GM19397 (cell line): ENCODE measurements around the gene BIN2.

ENCODE experiments used
- ATAC-seq: cut with Tn5 transposase; IDR thresholded peaks from one replicate; pipeline ENCODE4 v1.9.1; 2021; ENCODE audit warnings: mild to moderate bottlenecking, moderate library complexity; ENCODE audit not compliant: unreplicated experiment

The BIN2 gene

DNA sequence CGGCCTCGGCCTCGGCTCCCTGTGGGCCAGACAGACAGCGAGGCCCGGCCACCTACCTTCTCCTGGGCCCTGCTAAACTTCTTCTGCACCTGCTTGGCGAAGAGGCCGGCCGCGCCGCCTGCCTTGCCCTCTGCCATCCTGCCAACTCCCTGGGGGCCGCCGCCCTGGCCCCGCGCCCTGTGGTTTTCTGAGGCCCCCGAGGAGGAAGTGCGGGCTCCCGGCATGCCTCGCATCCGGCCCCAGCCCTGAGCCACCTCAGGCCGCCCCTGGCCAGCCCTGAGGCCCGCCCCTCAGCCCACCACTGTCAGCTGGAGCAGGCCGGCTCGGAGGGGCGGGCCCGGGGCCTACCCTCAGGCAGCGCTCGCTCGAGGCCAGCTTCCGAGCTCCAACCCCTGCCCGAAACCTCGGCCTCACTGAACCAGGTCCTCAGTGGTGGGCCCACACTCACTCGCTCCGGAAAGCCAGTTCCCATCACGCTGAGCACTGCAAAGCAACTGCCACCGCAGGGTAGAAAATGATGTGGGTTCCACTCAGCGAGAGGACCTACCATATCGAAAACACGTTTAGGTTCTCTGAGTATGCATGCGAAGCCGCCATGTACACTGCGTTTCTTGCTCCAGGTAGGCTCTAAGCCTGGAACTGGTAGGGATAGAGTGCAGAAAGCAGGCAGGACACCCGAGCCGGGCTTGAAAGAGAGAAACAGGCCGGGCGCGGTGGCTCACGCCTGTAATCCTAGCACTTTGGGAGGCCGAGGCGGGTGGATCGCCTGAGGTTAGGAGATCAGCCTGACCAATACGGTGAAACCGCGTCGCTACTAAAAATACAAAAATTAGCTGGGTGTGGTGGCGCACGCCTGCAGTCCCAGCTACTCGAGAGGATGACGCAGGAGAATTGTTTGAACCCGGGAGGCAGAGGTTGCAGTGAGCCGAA, at the start of gene BIN2:
BIN2 (minus strand) TSS at position 209 of the 930 bp plus-strand sequence; CDS start at position 137, 72 bp downstream.
- ATAC-seq: peak; percentile 66

DNA sequence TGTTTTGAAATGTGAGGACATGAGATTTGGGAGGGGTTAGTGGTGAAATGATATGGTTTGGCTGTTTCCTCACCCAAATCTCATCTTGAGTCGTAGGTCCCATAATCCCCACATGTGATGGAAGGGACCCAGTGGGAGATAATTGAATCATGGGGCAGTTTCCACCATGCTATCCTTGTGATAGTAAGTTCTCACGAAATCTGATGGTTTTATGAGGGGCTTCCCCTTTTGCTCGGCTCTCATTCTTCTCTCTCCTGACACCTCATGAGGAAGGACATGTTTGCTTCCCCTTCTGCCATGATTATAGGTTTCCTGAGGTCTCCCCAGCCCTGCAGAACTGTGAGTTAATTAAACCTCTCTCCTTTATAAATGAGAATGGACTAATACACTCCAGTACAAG, 49.2 kb upstream of the BIN2 start:
- no peak for ATAC-seq

DNA sequence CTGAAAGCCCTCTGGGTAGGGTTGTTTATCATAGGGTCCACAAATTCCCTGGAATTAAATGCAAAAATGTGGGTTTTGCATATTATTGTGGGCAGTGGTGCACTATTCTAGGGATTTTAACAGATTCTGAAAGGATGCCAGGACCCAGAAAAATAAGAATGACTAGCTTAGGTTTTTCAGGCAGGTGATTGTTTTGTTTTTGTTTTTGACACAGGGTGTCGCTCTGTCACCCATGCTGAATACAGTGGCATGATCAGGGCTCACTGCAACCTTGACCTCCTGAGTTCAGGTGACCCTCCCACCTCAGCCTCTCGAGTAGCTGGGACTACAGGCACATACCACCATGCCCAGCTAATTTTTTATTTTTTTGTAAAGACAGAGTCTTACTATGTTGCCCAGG, 48.0 kb upstream of the BIN2 start:
- no peak for ATAC-seq

DNA sequence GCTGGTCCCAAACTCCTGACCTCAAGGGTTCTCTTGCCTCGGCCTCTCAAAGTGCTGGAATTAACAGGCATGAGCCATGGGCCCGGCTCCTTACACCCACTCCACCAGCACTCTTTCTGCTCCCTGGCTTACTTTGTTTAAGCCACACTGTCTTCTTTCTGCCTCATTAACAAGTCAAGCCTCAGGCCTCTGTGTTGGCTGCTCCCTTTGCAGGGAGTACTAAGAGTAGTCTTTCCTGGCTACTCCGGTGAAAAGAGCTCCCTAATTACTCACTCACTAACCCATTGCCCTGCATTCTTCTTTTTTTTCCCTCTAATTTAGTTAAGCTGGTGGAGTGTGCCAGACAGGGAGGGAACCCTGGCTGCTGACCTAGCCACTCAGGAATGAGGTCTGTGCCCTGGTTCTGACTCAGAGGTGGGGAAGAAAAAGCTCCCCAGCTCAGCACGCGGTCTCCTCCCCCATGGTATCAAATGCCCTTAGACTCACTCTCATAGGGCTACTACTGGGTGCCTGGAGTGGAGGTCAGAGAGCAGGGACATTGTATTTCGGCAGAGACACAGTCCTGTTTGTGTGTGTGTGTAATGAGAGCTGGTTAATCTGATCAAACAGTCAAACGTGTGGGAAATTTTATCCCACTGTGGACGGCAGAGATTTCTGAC, 47.5 kb upstream of the BIN2 start:
- no peak for ATAC-seq

DNA sequence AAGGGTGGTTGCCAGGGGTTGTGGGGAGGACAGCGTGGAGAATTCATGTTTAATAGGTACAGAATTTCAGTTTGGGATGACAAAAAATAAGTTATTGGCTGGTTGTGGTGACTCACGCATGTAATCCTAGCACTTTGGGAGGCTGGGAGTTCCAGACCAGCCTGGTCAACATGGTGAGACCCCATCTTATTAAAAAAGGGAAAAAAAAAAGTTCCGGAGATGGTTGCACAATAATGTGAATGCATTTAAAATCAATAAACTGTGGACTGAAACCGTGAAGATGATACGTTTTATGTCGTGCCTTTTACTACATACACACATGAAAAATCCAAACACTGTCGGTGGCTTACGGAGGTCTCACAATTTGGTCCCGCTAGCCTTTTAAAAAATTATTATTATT, 46.7 kb upstream of the BIN2 start:
- ATAC-seq: no peak

DNA sequence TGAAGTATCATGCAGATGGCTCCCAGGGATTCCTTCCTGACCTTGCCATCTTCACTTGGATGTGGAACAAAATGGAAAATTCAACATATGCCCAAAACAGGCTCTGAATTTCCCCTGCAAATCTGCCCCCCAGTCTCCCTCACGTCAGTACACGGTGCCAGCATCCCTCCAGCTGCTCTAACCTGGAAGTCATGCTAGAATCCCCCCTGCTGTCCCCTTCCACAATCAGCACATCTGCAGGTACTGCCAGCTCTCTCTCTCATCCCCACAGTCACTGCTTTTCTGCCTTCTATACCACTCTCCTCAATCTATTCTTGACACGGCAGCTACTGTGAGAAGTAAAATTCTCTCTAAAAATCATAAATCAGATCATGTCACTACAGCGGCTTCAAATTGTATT, 45.6 kb upstream of the BIN2 start:
- no peak for ATAC-seq

DNA sequence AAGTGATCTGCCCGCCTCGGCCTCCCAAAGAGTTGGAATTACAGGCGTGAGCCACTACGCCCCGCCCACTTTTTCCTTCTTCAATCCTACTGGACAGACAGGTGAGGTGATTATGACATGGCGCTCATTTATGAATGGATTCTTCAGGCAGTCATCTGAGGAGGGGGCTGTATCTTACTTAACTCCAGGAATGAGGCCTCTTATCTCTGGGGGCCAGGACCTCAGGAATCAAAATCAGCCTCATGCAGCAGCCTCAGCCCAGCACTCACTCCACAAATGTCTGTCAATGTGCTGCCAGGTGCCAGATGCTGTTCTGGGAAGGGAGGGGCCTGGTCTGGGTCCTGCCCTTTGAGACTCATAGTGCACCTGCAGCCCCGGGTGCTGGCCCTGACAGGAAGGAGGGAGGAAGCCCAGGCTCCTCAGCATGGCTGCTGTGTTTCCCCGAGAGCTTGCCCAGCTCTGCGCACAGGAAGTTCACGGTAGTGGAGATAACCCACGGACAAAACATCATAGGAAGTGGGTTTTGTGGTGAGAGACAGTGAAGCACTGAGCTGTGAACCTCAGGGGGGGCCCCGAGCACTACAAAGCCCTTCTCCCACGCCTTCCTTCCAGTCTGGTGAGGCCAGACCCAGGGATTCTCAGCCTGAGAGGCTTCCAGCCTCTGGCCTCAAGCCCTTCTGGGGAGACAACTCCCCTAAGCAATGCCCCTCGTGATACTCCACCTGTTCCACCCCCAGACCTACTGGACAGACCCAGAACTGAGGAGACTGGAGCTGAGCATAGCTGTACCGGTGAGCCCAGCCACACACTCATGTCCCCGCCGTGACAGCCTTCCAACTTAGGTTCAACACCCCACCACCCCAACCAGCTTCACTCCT, 44.9 kb upstream of the BIN2 start:
- peak; percentile 98 for ATAC-seq

DNA sequence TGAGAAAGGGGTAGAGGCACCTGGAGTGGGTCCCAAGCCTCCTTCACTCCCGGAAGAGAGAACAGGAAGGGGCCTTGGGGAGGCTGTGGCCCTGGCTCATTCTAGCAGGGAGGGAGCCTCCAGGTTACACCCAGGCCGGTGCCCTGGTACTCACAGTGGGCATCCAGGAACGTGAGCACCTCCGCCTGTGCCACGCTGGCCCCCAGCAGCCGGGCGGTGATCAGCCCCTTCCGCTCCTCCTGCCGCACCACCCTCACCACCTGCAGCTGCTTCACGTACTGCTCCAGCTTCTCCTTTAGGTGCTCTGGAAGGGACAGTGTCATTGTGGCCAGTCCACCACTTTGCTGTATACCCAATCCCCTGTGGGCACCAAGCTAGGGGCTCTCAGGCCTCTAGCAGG, 41.3 kb upstream of the BIN2 start:
- no peak for ATAC-seq

- ATAC-seq: no peak
Measured at GRCh38 chr12:51364001-51364400, 40.0 kb upstream of the BIN2 start.

GRCh38 chr12:51362747-51363342, 38.9 kb upstream of the BIN2 start:
- ATAC-seq: no peak

GRCh38 chr12:51362307-51362706, 38.3 kb upstream of the BIN2 start:
- ATAC-seq: no peak

DNA sequence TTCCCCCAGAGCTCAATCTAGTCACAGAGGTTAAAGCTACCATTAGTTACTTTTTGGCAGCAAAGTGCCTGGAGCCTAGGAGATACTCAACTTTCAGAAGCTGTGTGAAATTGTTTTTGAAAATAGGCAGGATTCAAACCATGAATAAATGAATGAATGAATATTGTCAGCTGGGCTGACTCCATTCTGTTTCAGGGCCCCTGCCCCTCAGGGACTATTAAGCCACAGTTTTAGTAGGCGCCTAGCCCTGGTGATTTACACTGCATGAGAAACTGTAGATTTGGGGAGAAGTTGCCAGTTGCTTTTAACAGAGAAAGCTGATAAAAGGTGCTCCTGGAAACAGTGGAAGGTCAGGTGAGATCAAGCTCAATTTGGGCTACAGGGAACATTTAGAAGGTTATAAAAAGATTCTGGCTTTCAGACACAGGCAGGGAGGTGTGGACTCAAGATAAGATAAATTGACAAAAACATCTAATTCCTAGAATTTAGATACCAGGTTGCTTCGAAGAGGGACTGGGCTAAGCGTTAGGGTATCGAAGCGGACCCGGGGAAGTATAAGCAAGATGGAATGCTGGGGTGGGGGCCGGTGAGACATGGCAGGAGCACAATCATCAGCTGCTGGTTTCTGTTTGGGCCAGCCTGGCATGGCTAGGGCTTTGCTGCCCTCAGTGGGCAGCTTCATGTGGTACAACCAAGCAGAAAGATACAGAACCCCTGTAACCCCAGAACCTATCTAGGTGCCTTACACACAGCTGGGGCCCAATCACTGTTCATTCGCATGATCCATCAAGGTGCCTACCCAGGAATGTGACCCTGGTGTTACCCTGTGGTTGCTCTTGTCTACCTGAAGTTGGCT, 37.4 kb upstream of the BIN2 start:
- no peak for ATAC-seq

DNA sequence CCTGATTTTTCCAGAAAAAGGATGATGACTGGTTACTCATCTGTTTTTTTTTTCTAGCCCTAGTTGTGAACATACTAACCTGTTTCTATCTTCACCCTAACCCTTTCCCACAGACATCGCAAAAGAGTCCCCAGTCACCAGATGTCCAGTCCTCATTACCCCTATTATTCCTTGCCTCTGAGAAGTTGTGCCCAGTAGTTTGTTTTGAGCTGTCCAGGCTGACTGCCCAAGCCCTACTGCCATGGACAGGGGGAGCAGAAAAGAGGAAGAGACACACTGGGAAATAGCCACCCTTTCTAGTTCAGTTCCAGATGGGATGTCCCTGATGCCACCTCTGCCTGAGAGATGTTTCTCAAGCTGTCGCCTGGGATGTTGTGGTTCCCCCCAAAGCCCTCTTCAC, 36.3 kb upstream of the BIN2 start:
- no peak for ATAC-seq

DNA sequence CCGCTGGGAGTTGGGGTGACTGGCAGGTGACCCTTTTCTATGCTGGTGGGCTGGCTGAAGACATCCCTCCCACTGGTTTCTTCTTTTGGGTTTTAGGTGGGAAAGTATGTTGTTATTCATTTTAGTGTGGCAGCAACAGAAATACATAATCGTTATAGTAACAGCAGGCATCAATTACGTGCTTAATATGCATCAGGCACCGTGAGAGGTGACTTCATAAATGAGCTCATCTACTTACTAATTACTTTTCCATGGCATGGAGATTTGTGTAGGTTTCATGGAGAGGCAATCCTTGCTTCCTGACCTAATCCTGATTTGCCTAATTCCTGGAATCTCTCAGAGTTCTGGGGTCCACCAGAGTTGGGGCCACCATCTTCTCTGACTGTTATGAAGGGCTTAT, 35.9 kb upstream of the BIN2 start:
- ATAC-seq: no peak

- no peak for ATAC-seq
Measured at GRCh38 chr12:51358496-51358895, 34.5 kb upstream of the BIN2 start.

DNA sequence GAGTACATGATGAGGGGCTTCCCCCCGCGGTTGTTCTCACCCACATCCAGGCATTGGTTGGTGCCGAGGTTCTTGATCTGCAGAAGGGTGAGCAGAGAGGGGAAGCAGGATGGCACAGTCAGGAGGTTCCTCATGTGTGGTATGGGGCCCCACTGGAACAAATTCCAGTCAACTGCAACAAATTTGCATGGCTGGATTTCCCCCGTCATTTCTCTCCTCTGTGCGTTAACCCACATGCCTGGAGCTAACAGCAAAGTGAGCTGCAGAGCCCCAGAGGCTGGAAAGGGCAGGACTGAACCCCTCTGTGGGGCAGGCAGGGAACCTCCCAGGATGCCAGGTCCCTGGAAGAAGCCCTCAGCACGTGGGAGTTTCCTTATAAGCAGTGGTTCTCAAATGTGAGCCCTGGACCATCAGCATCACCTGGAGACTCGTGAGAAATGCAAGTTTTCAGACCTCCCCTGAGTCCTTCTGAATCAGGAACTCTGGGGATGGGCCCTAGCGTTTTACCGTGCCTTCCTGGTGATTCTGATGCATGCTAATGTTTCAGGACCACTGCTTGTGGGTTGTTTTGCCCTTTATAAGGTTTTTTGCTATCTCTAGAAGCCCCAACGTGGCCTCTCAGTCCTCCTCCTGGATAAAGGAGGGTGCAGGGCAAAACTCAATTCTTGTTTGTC, 33.5 kb upstream of the BIN2 start:
- no peak for ATAC-seq

GRCh38 chr12:51351913-51352532, 28.0 kb upstream of the BIN2 start:
- ATAC-seq: no peak

DNA sequence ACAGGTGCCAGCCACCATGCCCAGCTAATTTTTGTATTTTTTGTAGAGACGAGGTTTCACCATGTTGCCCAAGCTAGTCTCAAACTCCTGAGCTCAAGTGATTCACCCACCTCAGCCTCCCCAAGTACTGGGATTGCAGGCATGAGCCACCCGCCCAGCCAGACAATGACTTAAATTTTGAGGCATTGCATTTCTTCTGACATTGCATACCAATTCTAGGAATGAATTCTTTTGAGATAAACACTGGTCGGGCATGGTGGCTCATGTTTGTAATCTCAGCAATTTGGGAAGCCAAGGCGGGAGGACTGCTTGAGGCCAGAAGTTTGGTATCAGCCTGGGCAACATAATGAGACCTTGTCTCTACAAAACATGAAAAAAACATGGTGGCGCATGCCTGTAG, 25.1 kb upstream of the BIN2 start:
- no peak for ATAC-seq

GRCh38 chr12:51348116-51348515, 24.1 kb upstream of the BIN2 start:
- ATAC-seq: no peak
